NCI-H82 treated with DMSO at 0.1 percent for 48 hours (cell line): ENCODE data around the gene SLC16A10.
"Not testable (repeated sequence)": the region's sequence is repeated elsewhere in the genome, so short reads cannot be mapped to it uniquely, and the experiment has no call there.

ENCODE experiments used
- DNase-seq: peaks from one replicate; lab custom pipeline; 2025; ENCODE audit not compliant: unreplicated experiment; lab: John Stamatoyannopoulos, UW

SLC16A10 gene

GRCh38 chr6:111211411-111212030, 124.2 kb downstream of the SLC16A10 start:
- DNase-seq = no peak

GRCh38 chr6:111212625-111213024, 125.3 kb downstream of the SLC16A10 start:
- no peak for DNase-seq

- no peak for DNase-seq
These were observed 127.8 kb downstream of the SLC16A10 start for GRCh38 chr6:111215131-111215530.

GRCh38 chr6:111219785-111220184, 132.5 kb downstream of the SLC16A10 start:
- DNase-seq = no peak

- no peak for DNase-seq
These were observed 133.2 kb downstream of the SLC16A10 start for GRCh38 chr6:111220383-111221031.

GRCh38 chr6:111221804-111222203, 134.5 kb downstream of the SLC16A10 start:
- no peak for DNase-seq

- DNase-seq = no peak
These were observed 135.0 kb downstream of the SLC16A10 start for GRCh38 chr6:111222341-111222740.

- DNase-seq = no peak
These were observed 140.8 kb downstream of the SLC16A10 start for GRCh38 chr6:111228094-111228493.

GRCh38 chr6:111230351-111231089, 143.2 kb downstream of the SLC16A10 start:
- DNase-seq = no peak

GRCh38 chr6:111231090-111231459, 143.8 kb downstream of the SLC16A10 start:
- no peak for DNase-seq

- DNase-seq = no peak
These were observed 150.5 kb downstream of the SLC16A10 start for GRCh38 chr6:111237852-111238251.

- no peak for DNase-seq
These were observed 151.3 kb downstream of the SLC16A10 start for GRCh38 chr6:111238464-111239119.

- DNase-seq = no peak
These were observed 152.2 kb downstream of the SLC16A10 start for GRCh38 chr6:111239461-111239860.

- DNase-seq = no peak
These were observed 155.1 kb downstream of the SLC16A10 start for GRCh38 chr6:111242452-111242851.

- DNase-seq = no peak
These were observed 155.8 kb downstream of the SLC16A10 start for GRCh38 chr6:111243095-111243494.

- no peak for DNase-seq
These were observed 161.5 kb downstream of the SLC16A10 start for GRCh38 chr6:111248789-111249188.

GRCh38 chr6:111250791-111251354, 163.6 kb downstream of the SLC16A10 start:
- DNase-seq = no peak

- no peak for DNase-seq
These were observed 165.4 kb downstream of the SLC16A10 start for GRCh38 chr6:111252726-111253125.

- DNase-seq = no peak
These were observed 166.9 kb downstream of the SLC16A10 start for GRCh38 chr6:111254004-111254778.

- DNase-seq = no peak
These were observed 167.5 kb downstream of the SLC16A10 start for GRCh38 chr6:111254779-111255166.

- not testable (repeated sequence) for DNase-seq
These were observed 168.5 kb downstream of the SLC16A10 start for GRCh38 chr6:111255838-111256237.
